Coronary artery (tissue), 2 donors: ENCODE data around the gene MED6.

Source experiments
- DNase-seq: peaks from one replicate; pipeline ENCODE4 v3.0.0-alpha.2; 2017; ENCODE audit warnings: low spot score
- H3K27ac ChIP-seq, 2 donors: fragments of 200-600 bp; sonication (generic); one replicate each; pipeline ENCODE4 v1.5.1; 2016 to 2019
- H3K4me3 ChIP-seq: fragments of 200-600 bp; sonication (generic); 2 replicates; pipeline ENCODE4 v1.5.1; 2016; ENCODE audit warnings: mild to moderate bottlenecking, moderate library complexity
- CTCF ChIP-seq: fragments of 200-600 bp; sonication (generic); IDR thresholded peaks from one replicate; pipeline ENCODE4 v1.5.1; 2019; ENCODE audit warnings: antibody characterized with exemption

Gene MED6

GRCh38 chr14:70642303-70643235, 42.1 kb upstream of the MED6 start:
- DNase-seq: no peak
- peak overlapping the region; percentile 79 for H3K4me3 ChIP-seq
- no peak overlapping the region for H3K27ac ChIP-seq
- no peak for TF ChIP-seq CTCF

- TF ChIP-seq CTCF: no peak
- H3K27ac ChIP-seq: no peak within 1 kb of the TSS
- H3K4me3 ChIP-seq: peak within 1 kb of the TSS; percentile 79
- no peak for DNase-seq
Observed at GRCh38 chr14:70641548-70642302, 41.3 kb upstream of the MED6 start, which contains the start of gene TTC9. Gene TTC9 (plus strand): TSS chr14:70641916. CDS start chr14:70642130, 214 bp downstream.

GRCh38 chr14:70640938-70641547, 40.6 kb upstream of the MED6 start:
- no peak for TF ChIP-seq CTCF
- H3K4me3 ChIP-seq: peak overlapping the region; percentile 79
- no peak for DNase-seq
- no peak overlapping the region for H3K27ac ChIP-seq

- TF ChIP-seq CTCF: no peak
- no peak for DNase-seq
- Histone ChIP-seq H3K27ac (no peak overlapping the region), H3K4me3 (no peak overlapping the region)
Observed at GRCh38 chr14:70638416-70638815, 38.0 kb upstream of the MED6 start.

GRCh38 chr14:70635971-70636595, 35.6 kb upstream of the MED6 start:
- Histone ChIP-seq H3K27ac (no peak overlapping the region), H3K4me3 (no peak overlapping the region)
- no peak for TF ChIP-seq CTCF
- DNase-seq: no peak

- no peak for DNase-seq
- TF ChIP-seq CTCF: no peak
- H3K27ac ChIP-seq: no peak overlapping the region
- H3K4me3 ChIP-seq: no peak overlapping the region
Observed at GRCh38 chr14:70631948-70632347, 31.5 kb upstream of the MED6 start.
